NCI-H446 (cell line): ENCODE data around the gene COPS4.
"Not testable (repeated sequence)": the region's sequence is repeated elsewhere in the genome, so short reads cannot be mapped to it uniquely, and the experiment has no call there.

ENCODE experiments used
- DNase-seq, 2 experiments: peaks; one replicate each; lab custom pipeline; 2025; lab: John Stamatoyannopoulos, UW

Gene COPS4

GRCh38 chr4:83034630-83035494, at the start of gene COPS4:
Gene COPS4, plus strand, starts transcription at chr4:83035183. Its CDS starts 42 bp downstream, at chr4:83035225.
- DNase-seq, result peak; percentile 96 to 99

DNA sequence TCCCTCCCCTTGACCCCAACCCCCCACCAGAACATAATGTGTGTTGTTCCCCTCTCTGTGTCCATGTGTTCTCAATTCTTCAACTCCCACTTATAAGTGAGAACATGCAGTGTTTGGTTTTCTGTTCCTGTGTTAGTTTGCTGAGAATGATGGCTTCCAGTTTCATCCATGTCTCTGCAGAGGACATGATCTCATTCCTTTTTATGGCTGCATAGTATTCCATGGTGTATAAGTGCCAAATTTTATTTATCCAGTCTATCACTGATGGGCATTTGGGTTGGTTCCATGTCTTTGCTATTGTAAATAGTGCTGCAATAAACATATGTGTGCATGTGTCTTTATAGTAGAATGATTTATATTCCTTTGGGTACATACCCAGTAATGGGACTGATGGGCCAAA, 47.5 kb upstream of the COPS4 start:
- not testable (repeated sequence) for DNase-seq

DNA sequence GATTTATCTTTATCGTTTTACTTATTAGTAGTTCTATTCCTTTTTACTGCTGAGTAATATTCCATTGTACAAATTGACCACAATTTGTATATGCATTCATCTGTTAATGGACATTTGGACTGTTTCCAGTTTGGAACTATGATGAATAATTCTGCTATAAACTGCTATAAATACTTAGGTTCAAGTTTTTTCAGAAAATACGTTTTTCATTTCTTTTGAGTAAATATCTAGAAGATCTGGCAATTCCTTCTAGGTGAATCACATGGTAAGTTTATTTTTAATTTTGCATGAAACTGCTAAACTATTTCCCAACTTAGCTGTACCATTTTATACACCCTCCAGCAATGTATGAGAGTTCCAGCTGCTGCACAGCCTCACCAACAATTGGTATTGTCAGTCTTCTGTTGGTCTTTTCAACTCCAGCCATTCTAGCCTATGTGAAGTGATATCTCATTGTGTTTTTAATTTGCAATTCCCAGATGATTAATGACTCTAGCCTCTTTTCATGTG, 46.6 kb upstream of the COPS4 start:
- DNase-seq, result no peak

GRCh38 chr4:82989575-82990429, 45.2 kb upstream of the COPS4 start:
- no peak for DNase-seq

- DNase-seq, result no peak
Measured at GRCh38 chr4:82994834-82995233, 40.1 kb upstream of the COPS4 start.

DNA sequence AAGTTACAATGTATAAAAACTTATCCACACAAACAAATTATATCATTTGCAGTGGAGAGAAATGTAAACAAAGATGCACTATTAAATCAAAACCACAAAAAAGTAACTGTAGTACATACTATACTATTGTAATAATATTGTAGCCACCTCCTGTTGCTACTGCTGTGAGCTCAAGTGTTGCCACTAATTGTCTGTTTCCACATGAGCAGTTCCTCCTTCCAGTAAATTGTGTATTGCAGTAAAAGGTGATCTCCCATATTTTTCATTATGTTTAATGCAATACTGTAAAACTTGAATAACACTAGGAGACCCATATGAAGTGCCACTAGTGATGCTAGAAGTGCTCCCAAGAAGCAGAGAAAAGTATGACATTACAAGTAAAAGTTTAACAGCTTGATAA, 36.1 kb upstream of the COPS4 start:
- DNase-seq, result no peak

DNA sequence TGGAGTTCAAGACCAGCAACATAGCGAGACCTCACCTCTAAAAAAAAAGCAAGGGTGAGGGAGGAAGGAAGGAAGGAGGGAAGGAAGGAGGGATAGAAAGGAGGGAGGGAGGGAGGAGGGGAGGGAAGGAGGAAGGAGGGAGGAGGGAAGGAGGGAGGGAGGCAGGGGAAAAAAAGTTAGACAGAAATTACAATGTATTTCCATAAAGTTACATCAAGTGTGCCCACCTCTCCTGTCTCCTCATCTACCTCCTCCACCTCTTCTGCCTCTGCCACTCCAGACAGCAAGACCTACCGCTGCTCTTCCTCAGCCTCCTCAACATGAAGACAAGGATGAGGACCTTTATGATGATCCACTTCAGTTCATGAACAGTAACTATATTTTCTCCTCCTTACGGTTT, 32.7 kb upstream of the COPS4 start:
- no peak for DNase-seq

DNA sequence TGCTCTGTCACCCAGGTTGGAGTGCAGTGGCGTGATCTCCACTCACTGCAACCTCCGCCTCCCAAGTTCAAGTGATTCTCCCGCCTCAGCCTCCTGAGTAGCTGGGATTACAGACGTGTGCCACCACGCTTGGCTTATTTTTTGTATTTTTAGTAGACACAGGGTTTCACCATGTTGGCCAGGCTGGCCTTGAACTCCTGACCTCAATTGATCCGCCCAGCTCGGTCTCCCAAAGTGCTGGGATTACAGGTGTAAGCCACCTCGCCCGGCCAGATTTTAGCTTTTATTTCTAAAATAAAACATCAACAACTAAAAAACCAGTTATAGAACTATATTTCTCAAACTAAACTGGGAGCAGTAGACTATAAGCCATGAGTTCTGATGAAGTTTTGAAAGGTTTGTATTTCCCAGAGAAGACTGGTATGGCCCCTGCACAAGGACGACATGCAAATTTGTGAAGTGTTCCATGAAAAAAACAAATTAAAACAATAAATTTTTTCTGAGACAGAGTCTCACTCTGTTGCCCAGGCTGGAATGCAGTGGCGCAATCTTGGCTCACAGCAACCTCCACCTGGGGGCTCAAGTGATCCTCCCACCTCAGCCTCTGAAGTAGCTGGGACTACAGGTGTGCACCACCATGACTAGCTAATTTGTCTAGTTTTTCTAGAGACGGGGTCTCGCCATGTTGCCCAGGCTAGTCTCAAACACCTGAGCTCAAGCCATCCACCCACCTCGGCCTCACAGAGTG, 31.8 kb upstream of the COPS4 start:
- not testable (repeated sequence) for DNase-seq

GRCh38 chr4:83009529-83009928, 25.5 kb upstream of the COPS4 start:
- no peak for DNase-seq

GRCh38 chr4:83010111-83010521, 24.9 kb upstream of the COPS4 start:
- DNase-seq, result no peak

- DNase-seq, result peak; percentile 6 to 51
Measured at GRCh38 chr4:83010522-83011318, 24.3 kb upstream of the COPS4 start, which contains the start of gene LIN54. Gene LIN54, minus strand, starts transcription at chr4:83010823. Its CDS starts 25,979 bp downstream, at chr4:82984844.

DNA sequence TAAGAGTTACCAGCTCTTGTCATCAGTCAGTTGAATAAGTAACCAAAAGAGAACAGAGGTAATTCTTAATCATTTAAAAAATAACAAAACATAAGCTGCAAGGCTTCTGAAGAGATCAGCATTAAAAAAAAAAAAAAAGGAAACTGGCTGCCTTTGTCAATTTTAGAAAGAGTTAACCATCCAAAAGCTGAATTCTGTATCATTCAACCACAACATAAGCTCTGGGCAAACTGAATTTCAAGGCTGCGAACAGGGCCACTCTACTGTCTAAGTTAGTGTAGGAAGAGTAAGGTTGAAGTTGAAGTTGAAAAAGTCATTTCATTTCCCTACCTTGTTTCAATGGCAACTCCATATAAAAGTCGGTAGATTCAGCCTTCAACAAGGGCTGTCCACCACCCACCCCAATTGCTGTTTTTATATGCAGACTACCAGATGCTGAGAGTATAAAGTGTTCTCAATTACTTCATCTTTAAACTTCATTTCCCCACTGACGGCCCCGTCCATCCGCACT, 23.2 kb upstream of the COPS4 start:
- no peak for DNase-seq

- no peak for DNase-seq
Measured at GRCh38 chr4:83012200-83012686, 22.7 kb upstream of the COPS4 start.

DNA sequence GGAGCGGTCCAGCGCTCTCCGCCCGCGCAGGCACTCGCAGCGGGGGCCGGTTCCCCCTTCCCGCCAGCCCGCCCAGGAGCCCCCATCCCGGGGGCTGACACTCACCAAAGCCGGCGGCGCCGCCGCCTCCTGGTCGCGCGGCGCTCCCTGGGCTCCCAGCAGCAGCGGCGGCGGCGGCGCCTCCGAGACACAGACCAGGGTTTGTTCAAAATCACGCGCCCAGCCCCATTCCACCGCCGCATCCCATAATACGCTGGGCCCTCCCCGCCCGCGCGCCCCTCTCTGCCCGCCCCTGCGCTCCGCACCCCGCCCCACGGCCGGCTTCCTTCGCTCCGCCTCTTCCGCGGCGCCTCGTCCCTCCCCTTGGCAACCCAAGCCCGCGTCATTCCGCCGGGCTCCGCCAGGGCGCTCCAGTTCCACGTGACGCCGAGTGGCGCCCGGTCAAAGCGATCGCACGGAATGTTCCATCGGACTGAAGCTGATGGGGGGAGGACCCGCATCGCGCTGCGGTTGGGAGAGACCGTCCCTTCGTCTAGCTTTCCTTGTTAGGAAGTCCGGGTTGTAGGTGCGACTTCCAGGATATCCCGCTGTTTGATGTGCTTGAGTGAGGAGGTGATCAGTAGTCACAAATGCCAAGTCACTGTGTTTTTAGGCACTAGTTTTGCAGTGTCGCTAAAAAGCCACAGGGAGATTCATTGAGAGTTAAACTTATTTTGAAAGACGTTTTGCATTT, 22.1 kb upstream of the COPS4 start:
- peak; percentile 96 to 99 for DNase-seq

DNA sequence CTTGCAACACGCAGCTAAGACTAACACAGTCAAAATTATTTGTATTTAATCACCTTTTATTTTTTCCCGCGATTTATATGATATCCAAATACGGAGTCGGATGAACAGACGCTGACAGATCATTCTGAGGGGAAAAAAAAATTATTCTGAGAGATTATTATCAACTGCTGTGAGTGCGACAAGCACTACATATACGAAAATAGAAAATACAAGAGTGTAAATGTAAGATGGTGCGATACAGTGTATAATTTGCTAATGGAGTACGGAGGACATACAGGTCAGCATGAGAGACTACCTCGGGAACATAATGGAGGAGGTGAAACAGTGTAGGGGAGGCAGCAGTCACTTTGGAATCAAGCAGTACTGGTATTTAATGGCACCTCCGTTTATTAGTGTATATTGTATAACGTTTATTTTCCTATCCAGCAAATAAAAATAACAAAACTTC, 21.5 kb upstream of the COPS4 start:
- DNase-seq, result no peak

GRCh38 chr4:83013902-83014301, 21.1 kb upstream of the COPS4 start:
- no peak for DNase-seq

- DNase-seq, result no peak
Measured at GRCh38 chr4:83019794-83020494, 15.0 kb upstream of the COPS4 start.

DNA sequence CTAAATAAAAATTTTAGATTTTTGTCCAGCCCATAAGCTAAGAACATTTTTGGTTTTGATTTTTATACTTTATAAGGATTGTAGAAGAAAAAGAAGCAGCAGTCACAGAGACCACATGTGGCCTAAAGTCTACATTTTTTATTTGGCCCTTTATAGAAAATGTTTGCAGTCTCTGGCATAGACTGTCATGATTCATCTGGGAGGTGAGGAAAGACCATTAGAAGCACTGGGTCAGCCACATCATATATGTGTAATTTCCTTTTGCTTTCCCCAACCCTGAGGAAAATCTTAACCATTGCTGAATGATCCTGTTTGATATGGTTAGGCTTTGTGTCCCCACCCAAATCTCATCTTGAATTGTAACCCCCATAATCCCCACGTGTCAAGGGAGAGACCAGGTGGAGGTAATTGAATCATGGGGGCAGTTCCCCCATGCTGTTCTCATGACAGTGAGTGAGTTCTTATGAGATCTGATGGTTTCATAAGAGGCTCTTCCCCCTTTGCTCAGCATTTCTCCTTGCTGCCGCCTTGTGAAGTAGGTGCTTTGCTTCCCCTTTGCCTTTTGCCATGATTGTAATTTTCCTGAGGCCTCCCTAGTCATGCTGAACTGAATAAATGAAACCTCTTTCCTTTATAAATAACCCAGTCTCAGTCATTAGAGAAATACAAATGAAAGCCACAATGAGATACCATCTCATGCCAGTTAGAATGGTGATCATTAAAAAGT, 12.1 kb upstream of the COPS4 start:
- DNase-seq, result no peak
